GM12865 (cell line): Measurements from ENCODE around the gene ST3GAL4.

Experiments
- DNase-seq: peaks from one replicate; pipeline ENCODE4 v3.0.0; 2010; ENCODE audit warnings: low read depth
- H3K4me3 ChIP-seq: 2 replicates; pipeline ENCODE4 v1.5.1; 2011; ENCODE audit warnings: mild to moderate bottlenecking, low read depth, low read length, control low read depth
- CTCF ChIP-seq: IDR thresholded peaks from 2 replicates; pipeline ENCODE4 v1.5.1; 2011; ENCODE audit warnings: low read length, control low read depth, low read depth, inconsistent platforms; ENCODE audit not compliant: insufficient read depth; ENCODE audit errors: missing control alignments

ST3GAL4 gene

GRCh38 chr11:126440792-126441514, 85.5 kb downstream of the ST3GAL4 start:
- peak; percentile 74 for DNase-seq
- peak; percentile 88 for TF ChIP-seq CTCF
- no peak overlapping the region for H3K4me3 ChIP-seq

GRCh38 chr11:126443120-126443519, 87.6 kb downstream of the ST3GAL4 start:
- TF ChIP-seq CTCF, result no peak
- H3K4me3 ChIP-seq, result no peak overlapping the region
- DNase-seq, result no peak

- no peak overlapping the region for H3K4me3 ChIP-seq
- no peak for DNase-seq
- no peak for TF ChIP-seq CTCF
These were observed 88.6 kb downstream of the ST3GAL4 start for GRCh38 chr11:126444072-126444471.

- TF ChIP-seq CTCF, result no peak
- no peak for DNase-seq
- H3K4me3 ChIP-seq, result no peak overlapping the region
These were observed 91.1 kb downstream of the ST3GAL4 start for GRCh38 chr11:126446581-126446980.

- DNase-seq, result no peak
- no peak for TF ChIP-seq CTCF
- no peak overlapping the region for H3K4me3 ChIP-seq
These were observed 94.7 kb downstream of the ST3GAL4 start for GRCh38 chr11:126450198-126450597.

GRCh38 chr11:126450806-126451205, 95.3 kb downstream of the ST3GAL4 start:
- no peak for TF ChIP-seq CTCF
- no peak overlapping the region for H3K4me3 ChIP-seq
- DNase-seq, result no peak
